ENCODE measurements around the gene LRRFIP1. TPM values are rescaled to one million over a fixed set of nuclear protein-coding genes. Genes with fewer than 3 reads are reported as not detected.
"Not testable (repeated sequence)": the region's sequence is repeated elsewhere in the genome, so short reads cannot be mapped to it uniquely, and the experiment has no call there.

LRRFIP1 gene
- total RNA-seq, 4 donors from 2014 or later: 51.5 to 95.4 (median 65.6) TPM

DNA sequence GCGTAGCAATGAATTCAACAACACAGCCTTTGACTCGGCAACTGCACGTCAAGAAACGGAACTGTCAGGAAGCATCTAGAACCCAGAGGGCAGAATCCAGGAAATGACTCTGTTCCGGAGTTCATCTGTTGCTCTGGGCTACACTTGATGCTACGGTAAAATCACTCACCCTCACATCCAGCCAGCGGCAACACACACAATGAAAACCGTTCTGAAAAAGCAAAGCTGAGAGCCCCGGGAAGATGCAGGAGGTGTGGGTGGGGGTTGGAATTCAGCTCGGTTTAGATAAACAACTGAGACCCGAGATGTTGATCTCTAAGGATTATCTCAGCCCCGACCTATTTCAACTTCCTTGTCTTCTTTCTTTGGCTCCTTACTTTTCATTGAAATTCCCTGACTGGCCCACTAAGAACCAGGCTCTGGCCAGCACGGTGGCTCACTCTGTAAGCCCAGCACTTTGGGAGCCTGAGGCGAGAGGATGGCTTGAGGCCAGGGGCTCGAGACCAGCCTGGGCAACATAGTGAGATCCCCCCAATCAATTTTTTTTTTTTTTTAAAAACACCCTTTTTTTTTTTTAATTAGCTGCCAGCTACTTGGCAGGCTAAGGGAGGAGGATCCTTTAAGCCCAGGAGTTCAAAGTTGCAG, 23.5 kb upstream of the LRRFIP1 start:
- H3K4me3 ChIP-seq: peak overlapping the region in 1 of 4 donors; percentile 19
- 14 to 19% methylated on average over 15 of the region's 15 CpGs for WGBS, 2 donors
- H3K27me3 ChIP-seq: no peaks in the 10 kb centered on the region
- H3K36me3 ChIP-seq: no peaks in the 10 kb centered on the region
- TF ChIP-seq, protein P1, sequence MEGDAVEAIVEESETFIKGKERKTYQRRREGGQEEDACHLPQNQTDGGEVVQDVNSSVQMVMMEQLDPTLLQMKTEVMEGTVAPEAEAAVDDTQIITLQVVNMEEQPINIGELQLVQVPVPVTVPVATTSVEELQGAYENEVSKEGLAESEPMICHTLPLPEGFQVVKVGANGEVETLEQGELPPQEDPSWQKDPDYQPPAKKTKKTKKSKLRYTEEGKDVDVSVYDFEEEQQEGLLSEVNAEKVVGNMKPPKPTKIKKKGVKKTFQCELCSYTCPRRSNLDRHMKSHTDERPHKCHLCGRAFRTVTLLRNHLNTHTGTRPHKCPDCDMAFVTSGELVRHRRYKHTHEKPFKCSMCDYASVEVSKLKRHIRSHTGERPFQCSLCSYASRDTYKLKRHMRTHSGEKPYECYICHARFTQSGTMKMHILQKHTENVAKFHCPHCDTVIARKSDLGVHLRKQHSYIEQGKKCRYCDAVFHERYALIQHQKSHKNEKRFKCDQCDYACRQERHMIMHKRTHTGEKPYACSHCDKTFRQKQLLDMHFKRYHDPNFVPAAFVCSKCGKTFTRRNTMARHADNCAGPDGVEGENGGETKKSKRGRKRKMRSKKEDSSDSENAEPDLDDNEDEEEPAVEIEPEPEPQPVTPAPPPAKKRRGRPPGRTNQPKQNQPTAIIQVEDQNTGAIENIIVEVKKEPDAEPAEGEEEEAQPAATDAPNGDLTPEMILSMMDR (IDR thresholded peaks at IDR 0.05): no peak
- TF ChIP-seq POLR2A (IDR thresholded peaks at IDR 0.05) (peak; percentile 22 to 47), EP300 (IDR thresholded peaks at IDR 0.05) (peak; percentile 49 to 82)
- H3K9me3 ChIP-seq: no peaks in the 10 kb centered on the region
- peak overlapping the region in 3 of 4 donors; percentile 26 to 51 (median 46) for H3K27ac ChIP-seq
- H3K4me1 ChIP-seq: peaks cover 0 to 21% (median 0%) of the 10 kb centered on the region in 4 donors
- DNase-seq (ENCODE audit: low spot score in 2 of 2): peak in 1 of 2 donors; percentile 57

GRCh38 chr2:237604391-237604790, 23.0 kb upstream of the LRRFIP1 start:
- Histone ChIP-seq H3K27ac (peak overlapping the region in 2 of 4 donors; percentile 26 to 51), H3K4me1 (peaks cover 0 to 21% (median 0%) of the 10 kb centered on the region in 4 donors), H3K4me3 (no peak overlapping the region), H3K36me3 (no peaks in the 10 kb centered on the region), H3K9me3 (no peaks in the 10 kb centered on the region), H3K27me3 (no peaks in the 10 kb centered on the region)
- WGBS, 2 donors: 84 to 89% methylated on average over 11 of the region's 11 CpGs
- TF ChIP-seq, protein P1 (IDR thresholded peaks at IDR 0.05): no peak
- TF ChIP-seq EP300 (IDR thresholded peaks at IDR 0.05): no peak
- TF ChIP-seq POLR2A (IDR thresholded peaks at IDR 0.05): no peak
- no peak for DNase-seq (ENCODE audit: low spot score in 2 of 2)

DNA sequence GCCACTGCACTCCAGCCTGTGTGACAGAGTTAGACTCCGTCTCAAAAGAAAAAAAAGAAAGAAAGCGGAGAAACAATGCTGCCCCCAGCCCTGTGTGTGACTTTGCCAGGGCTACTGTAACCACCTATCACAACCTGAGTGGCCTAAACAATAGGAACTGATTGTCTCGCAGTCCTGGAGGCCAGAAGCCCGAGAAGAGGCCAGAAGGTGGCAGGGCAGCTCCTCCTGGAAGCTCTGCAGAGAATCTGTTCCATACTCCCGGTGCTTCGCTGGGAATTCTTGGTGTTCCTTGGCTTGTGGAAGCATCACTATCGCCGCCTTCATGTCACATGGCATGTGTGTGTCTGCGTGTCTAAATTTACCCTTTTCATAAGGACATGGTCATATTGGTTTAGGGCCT, 22.4 kb upstream of the LRRFIP1 start:
- Histone ChIP-seq H3K9me3 (no peaks in the 10 kb centered on the region), H3K4me1 (peaks cover 0 to 21% (median 0%) of the 10 kb centered on the region in 4 donors), H3K27ac (no peak overlapping the region), H3K27me3 (no peaks in the 10 kb centered on the region), H3K4me3 (no peak overlapping the region), H3K36me3 (no peaks in the 10 kb centered on the region)
- 87 to 90% methylated on average over 9 of the region's 9 CpGs for WGBS, 2 donors
- no peak for TF ChIP-seq POLR2A (IDR thresholded peaks at IDR 0.05)
- TF ChIP-seq, protein P1 (IDR thresholded peaks at IDR 0.05): no peak
- TF ChIP-seq EP300 (IDR thresholded peaks at IDR 0.05): no peak
- DNase-seq (ENCODE audit: low spot score in 2 of 2): no peak

- not testable (repeated sequence) for H3K27ac ChIP-seq; H3K27me3 ChIP-seq; H3K9me3 ChIP-seq; H3K4me3 ChIP-seq; H3K36me3 ChIP-seq; DNase-seq (ENCODE audit: low spot score in 2 of 2)
- H3K4me1 ChIP-seq: peaks cover 0 to 13% (median 0%) of the 10 kb centered on the region in 4 donors
- 90 to 93% methylated on average over 3 to 4 of the region's 4 CpGs for WGBS, 2 donors
These were observed 20.9 kb upstream of the LRRFIP1 start for GRCh38 chr2:237606522-237606921.

GRCh38 chr2:237612527-237613357, 14.6 kb upstream of the LRRFIP1 start:
- TF ChIP-seq, protein P1 (IDR thresholded peaks at IDR 0.05): no peak
- no peak for TF ChIP-seq POLR2A (IDR thresholded peaks at IDR 0.05)
- no peak for TF ChIP-seq EP300 (IDR thresholded peaks at IDR 0.05)
- DNase-seq (ENCODE audit: low spot score in 2 of 2): no peak
- Histone ChIP-seq H3K27me3 (no peaks in the 10 kb centered on the region), H3K27ac (no peak overlapping the region), H3K9me3 (no peaks in the 10 kb centered on the region), H3K4me3 (no peak overlapping the region), H3K36me3 (no peaks in the 10 kb centered on the region), H3K4me1 (peaks cover 0 to 26% (median 17%) of the 10 kb centered on the region in 4 donors)
- WGBS, 2 donors: 95 to 97% methylated on average over 8 to 10 of the region's 10 CpGs
